WTC11 (cell line): ENCODE results near the gene DRD2. TPM values are rescaled to one million over a fixed set of nuclear protein-coding genes. Genes with fewer than 3 reads are reported as not detected.

Source experiments
- ATAC-seq: fragments of 200-7000 bp; cut with Tn5 transposase; 2 replicates; pipeline ENCODE4 v1.10.0; 2021; ENCODE audit warnings: mild to moderate bottlenecking, moderate library complexity
- CTCF ChIA-PET: fragments of 300-600 bp; sonication (Branson Sonifier 250); formaldehyde crosslinking; loops from one replicate; lab custom pipeline; 2021; ENCODE audit warnings: antibody characterized with exemption; lab: Charles Lee
- POLR2A ChIA-PET: fragments of 350-600 bp; sonication (Branson Sonifier 250); formaldehyde crosslinking; loops from one replicate; lab custom pipeline; 2021; ENCODE audit warnings: antibody characterized with exemption; lab: Charles Lee
- DNase-seq: peaks from one replicate; pipeline ENCODE4 v3.0.0; 2021; ENCODE audit warnings: low spot score
- H3K27ac Mint-ChIP-seq: 2 replicates; pipeline ENCODE4 v1.8.0; 2021; ENCODE audit warnings: mixed read lengths
- H3K27me3 Mint-ChIP-seq: 2 replicates; pipeline ENCODE4 v1.8.0; 2021; ENCODE audit warnings: low read depth, mild to moderate bottlenecking, moderate library complexity, mixed read lengths
- H3K36me3 Mint-ChIP-seq: 2 replicates; pipeline ENCODE4 v1.8.0; 2021; ENCODE audit warnings: mixed read lengths
- H3K4me1 Mint-ChIP-seq: 2 replicates; pipeline ENCODE4 v1.8.0; 2022; ENCODE audit warnings: mixed read lengths
- H3K4me3 Mint-ChIP-seq: 2 replicates; pipeline ENCODE4 v1.8.0; 2021; ENCODE audit warnings: mild to moderate bottlenecking, moderate library complexity, mixed read lengths
- H3K9me3 Mint-ChIP-seq: 2 replicates; pipeline ENCODE4 v1.8.0; 2021; ENCODE audit warnings: mixed read lengths
- CBFB ChIP-seq: sonication (generic); formaldehyde crosslinking; IDR thresholded peaks from 2 replicates; pipeline ENCODE4 v1.8.1; 2022; ENCODE audit warnings: mild to moderate bottlenecking, low read depth, missing genetic modification reagents
- CREM ChIP-seq: sonication (generic); formaldehyde crosslinking; IDR thresholded peaks from 2 replicates; pipeline ENCODE4 v1.8.1; 2022; ENCODE audit warnings: mild to moderate bottlenecking, missing genetic modification reagents, moderate library complexity
- HMGA2 ChIP-seq: fragments of 250-450 bp; sonication (Bioruptor Pico); IDR thresholded peaks from 2 replicates; pipeline ENCODE4 v1.4.0; 2021; ENCODE audit warnings: mild to moderate bottlenecking, moderate library complexity
- IRF2 ChIP-seq: sonication (generic); formaldehyde crosslinking; IDR thresholded peaks from 2 replicates; pipeline ENCODE4 v1.8.0; 2022; ENCODE audit warnings: low read depth, missing genetic modification reagents, borderline replicate concordance
- JAZF1 ChIP-seq: fragments of 250-450 bp; sonication (Bioruptor Pico); IDR thresholded peaks from 2 replicates; pipeline ENCODE4 v1.9.0; 2021; ENCODE audit warnings: moderate library complexity, mild to moderate bottlenecking, inconsistent platforms
- SMAD4 ChIP-seq: sonication (generic); formaldehyde crosslinking; IDR thresholded peaks from 2 replicates; pipeline ENCODE4 v1.8.0; 2022; ENCODE audit warnings: mild to moderate bottlenecking, missing genetic modification reagents
- TP53 ChIP-seq: sonication (generic); formaldehyde crosslinking; IDR thresholded peaks from 2 replicates; pipeline ENCODE4 v1.8.1; 2023; ENCODE audit warnings: mild to moderate bottlenecking, missing genetic modification reagents
- ZNF138 ChIP-seq: sonication (generic); formaldehyde crosslinking; conservative IDR thresholded peaks from 2 replicates; pipeline ENCODE4 v1.8.1; 2022; ENCODE audit warnings: mild to moderate bottlenecking, moderate library complexity, missing genetic modification reagents
- total RNA-seq: library from RNA; stranded (reverse); gene quantifications from 3 replicates; pipeline ENCODE4 v1.2.3, GENCODE V29; 2021
- TF ChIP-seq, protein P1 (sequence below): sonication (generic); formaldehyde crosslinking; IDR thresholded peaks from 2 replicates; pipeline ENCODE4 v1.8.0; 2022; ENCODE audit warnings: missing genetic modification reagents
- TF ChIP-seq, protein P2 (sequence below): fragments of 250-450 bp; sonication (Bioruptor Pico); IDR thresholded peaks from 2 replicates; pipeline ENCODE4 v1.9.0; 2021; ENCODE audit warnings: mild to moderate bottlenecking
- TF ChIP-seq, protein P3 (sequence below): sonication (generic); formaldehyde crosslinking; IDR thresholded peaks from 2 replicates; pipeline ENCODE4 v1.8.1; 2022; ENCODE audit warnings: missing genetic modification reagents, borderline replicate concordance
- TF ChIP-seq, protein P4 (sequence below): sonication (generic); formaldehyde crosslinking; IDR thresholded peaks from 2 replicates; pipeline ENCODE4 v1.8.1; 2023; ENCODE audit warnings: mild to moderate bottlenecking, missing genetic modification reagents
- TF ChIP-seq, protein P5 (sequence below): fragments of 200-600 bp; IDR thresholded peaks from 2 replicates; pipeline ENCODE4 v1.8.0; 2022; ENCODE audit warnings: antibody characterized with exemption
- TF ChIP-seq, protein P6 (sequence below): fragments of 250-450 bp; sonication (Bioruptor Pico); IDR thresholded peaks from 2 replicates; pipeline ENCODE4 v1.9.0; 2021; ENCODE audit warnings: moderate library complexity, mild to moderate bottlenecking, inconsistent platforms, borderline replicate concordance

The DRD2 gene
- total RNA-seq, 1 experiment from 2014 or later = 0.20 TPM

DNA sequence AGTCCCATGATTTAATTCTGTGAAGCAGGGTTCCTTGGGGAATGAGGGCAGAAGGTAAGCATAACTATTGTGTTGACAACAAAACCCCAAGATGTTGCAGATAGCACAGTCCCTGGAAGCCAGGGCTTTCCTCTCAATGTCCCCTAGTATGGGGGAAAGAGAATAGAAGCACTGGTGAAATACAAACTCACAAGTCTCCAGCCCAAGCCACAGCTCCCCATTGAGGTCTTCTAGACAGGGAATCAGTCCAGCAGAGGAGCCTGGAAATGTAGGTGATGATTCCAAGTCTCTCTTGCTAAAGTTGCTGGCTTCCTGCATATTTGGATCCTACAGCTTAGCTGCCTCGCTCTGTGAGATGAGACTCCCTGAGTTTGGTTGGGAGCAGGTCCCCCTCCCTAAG lies 31.7 kb upstream of the DRD2 start (continued):
- TF ChIP-seq, protein P1, sequence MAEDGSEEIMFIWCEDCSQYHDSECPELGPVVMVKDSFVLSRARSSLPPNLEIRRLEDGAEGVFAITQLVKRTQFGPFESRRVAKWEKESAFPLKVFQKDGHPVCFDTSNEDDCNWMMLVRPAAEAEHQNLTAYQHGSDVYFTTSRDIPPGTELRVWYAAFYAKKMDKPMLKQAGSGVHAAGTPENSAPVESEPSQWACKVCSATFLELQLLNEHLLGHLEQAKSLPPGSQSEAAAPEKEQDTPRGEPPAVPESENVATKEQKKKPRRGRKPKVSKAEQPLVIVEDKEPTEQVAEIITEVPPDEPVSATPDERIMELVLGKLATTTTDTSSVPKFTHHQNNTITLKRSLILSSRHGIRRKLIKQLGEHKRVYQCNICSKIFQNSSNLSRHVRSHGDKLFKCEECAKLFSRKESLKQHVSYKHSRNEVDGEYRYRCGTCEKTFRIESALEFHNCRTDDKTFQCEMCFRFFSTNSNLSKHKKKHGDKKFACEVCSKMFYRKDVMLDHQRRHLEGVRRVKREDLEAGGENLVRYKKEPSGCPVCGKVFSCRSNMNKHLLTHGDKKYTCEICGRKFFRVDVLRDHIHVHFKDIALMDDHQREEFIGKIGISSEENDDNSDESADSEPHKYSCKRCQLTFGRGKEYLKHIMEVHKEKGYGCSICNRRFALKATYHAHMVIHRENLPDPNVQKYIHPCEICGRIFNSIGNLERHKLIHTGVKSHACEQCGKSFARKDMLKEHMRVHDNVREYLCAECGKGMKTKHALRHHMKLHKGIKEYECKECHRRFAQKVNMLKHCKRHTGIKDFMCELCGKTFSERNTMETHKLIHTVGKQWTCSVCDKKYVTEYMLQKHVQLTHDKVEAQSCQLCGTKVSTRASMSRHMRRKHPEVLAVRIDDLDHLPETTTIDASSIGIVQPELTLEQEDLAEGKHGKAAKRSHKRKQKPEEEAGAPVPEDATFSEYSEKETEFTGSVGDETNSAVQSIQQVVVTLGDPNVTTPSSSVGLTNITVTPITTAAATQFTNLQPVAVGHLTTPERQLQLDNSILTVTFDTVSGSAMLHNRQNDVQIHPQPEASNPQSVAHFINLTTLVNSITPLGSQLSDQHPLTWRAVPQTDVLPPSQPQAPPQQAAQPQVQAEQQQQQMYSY (CRISPR knock-in tag) = no peak
- TF ChIP-seq, protein P2, sequence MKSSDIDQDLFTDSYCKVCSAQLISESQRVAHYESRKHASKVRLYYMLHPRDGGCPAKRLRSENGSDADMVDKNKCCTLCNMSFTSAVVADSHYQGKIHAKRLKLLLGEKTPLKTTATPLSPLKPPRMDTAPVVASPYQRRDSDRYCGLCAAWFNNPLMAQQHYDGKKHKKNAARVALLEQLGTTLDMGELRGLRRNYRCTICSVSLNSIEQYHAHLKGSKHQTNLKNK (CRISPR knock-in tag) = no peak
- no peak for TF ChIP-seq ZNF138 (CRISPR knock-in tag)
- TF ChIP-seq, protein P3, sequence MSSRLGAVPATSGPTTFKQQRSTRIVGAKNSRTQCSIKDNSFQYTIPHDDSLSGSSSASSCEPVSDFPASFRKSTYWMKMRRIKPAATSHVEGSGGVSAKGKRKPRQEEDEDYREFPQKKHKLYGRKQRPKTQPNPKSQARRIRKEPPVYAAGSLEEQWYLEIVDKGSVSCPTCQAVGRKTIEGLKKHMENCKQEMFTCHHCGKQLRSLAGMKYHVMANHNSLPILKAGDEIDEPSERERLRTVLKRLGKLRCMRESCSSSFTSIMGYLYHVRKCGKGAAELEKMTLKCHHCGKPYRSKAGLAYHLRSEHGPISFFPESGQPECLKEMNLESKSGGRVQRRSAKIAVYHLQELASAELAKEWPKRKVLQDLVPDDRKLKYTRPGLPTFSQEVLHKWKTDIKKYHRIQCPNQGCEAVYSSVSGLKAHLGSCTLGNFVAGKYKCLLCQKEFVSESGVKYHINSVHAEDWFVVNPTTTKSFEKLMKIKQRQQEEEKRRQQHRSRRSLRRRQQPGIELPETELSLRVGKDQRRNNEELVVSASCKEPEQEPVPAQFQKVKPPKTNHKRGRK (CRISPR knock-in tag) = no peak
- TF ChIP-seq, protein P4, sequence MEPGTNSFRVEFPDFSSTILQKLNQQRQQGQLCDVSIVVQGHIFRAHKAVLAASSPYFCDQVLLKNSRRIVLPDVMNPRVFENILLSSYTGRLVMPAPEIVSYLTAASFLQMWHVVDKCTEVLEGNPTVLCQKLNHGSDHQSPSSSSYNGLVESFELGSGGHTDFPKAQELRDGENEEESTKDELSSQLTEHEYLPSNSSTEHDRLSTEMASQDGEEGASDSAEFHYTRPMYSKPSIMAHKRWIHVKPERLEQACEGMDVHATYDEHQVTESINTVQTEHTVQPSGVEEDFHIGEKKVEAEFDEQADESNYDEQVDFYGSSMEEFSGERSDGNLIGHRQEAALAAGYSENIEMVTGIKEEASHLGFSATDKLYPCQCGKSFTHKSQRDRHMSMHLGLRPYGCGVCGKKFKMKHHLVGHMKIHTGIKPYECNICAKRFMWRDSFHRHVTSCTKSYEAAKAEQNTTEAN (CRISPR knock-in tag) = no peak
- TF ChIP-seq CBFB = no peak
- TF ChIP-seq, all 79 proteins: peak for 0

DNA sequence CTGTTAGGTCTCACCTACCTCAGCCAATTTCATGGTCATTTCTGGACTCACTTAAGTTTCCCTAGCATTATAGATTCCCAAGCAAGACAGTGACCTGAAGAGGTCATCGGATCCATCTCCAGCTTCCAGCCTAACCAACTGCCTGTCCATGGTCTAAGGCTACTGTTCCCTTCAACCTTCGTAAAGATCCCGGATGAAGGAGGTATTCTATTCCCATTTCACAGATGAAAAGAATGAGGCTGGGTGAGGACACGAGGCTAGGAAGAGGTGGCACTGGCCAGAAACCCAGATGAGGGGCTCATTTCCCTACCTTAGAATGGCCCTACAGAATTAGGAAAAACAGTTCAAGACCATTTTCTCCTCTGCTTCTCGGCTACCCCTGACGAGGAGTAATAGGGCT lies 31.3 kb upstream of the DRD2 start:
- Mint-ChIP-seq H3K4me3 (no peak overlapping the region), H3K4me1 (no peaks in the 10 kb centered on the region), H3K36me3 (no peaks in the 10 kb centered on the region), H3K27me3 (no peaks in the 10 kb centered on the region; the same call in 1 of the 2 replicates), H3K27ac (no peak overlapping the region), H3K9me3 (no peaks in the 10 kb centered on the region)
- CTCF ChIA-PET = interaction anchor here (1.3 kb wide), 1 partner anchor 34 kb away, joined by 3 read pairs; no protein-coding TSS in a partner anchor
- DNase-seq (no peak), ATAC-seq (no peak)
- POLR2A ChIA-PET = no interaction called here
- TF ChIP-seq IRF2 (CRISPR knock-in tag) (no peak), TP53 (CRISPR knock-in tag) (no peak), CREM (no peak), JAZF1 (CRISPR knock-in tag) (no peak), SMAD4 (no peak), HMGA2 (no peak)
- TF ChIP-seq, protein P5, sequence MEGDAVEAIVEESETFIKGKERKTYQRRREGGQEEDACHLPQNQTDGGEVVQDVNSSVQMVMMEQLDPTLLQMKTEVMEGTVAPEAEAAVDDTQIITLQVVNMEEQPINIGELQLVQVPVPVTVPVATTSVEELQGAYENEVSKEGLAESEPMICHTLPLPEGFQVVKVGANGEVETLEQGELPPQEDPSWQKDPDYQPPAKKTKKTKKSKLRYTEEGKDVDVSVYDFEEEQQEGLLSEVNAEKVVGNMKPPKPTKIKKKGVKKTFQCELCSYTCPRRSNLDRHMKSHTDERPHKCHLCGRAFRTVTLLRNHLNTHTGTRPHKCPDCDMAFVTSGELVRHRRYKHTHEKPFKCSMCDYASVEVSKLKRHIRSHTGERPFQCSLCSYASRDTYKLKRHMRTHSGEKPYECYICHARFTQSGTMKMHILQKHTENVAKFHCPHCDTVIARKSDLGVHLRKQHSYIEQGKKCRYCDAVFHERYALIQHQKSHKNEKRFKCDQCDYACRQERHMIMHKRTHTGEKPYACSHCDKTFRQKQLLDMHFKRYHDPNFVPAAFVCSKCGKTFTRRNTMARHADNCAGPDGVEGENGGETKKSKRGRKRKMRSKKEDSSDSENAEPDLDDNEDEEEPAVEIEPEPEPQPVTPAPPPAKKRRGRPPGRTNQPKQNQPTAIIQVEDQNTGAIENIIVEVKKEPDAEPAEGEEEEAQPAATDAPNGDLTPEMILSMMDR = no peak
- TF ChIP-seq, protein P6, sequence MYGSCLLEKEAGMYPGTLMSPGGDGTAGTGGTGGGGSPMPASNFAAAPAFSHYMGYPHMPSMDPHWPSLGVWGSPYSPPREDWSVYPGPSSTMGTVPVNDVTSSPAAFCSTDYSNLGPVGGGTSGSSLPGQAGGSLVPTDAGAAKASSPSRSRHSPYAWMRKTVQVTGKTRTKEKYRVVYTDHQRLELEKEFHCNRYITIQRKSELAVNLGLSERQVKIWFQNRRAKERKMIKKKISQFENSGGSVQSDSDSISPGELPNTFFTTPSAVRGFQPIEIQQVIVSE (CRISPR knock-in tag) = no peak
